Left lobe of liver (tissue), 2 donors: ENCODE measurements around the gene CPNE9. TPM values are rescaled to one million over a fixed set of nuclear protein-coding genes. Genes with fewer than 3 reads are reported as not detected.

Source experiments
- ATAC-seq: fragments of 200-7000 bp; cut with Tn5 transposase; one replicate; pipeline ENCODE4 v1.9.1; 2020; ENCODE audit warnings: mild to moderate bottlenecking, moderate library complexity
- DNase-seq: peaks from one replicate; pipeline ENCODE4 v3.0.0-alpha.2; 2020; ENCODE audit warnings: low spot score
- total RNA-seq: library from RNA; stranded (reverse); gene quantifications from one replicate; pipeline ENCODE4 v1.2.1, GENCODE V29; 2021
- donor health status: DM: no; HTN: no; CAD: no; lungs with moderate emphysema.
- donor health status: DM: no; HTN: yes; CAD: no.

CPNE9 gene, protein sequence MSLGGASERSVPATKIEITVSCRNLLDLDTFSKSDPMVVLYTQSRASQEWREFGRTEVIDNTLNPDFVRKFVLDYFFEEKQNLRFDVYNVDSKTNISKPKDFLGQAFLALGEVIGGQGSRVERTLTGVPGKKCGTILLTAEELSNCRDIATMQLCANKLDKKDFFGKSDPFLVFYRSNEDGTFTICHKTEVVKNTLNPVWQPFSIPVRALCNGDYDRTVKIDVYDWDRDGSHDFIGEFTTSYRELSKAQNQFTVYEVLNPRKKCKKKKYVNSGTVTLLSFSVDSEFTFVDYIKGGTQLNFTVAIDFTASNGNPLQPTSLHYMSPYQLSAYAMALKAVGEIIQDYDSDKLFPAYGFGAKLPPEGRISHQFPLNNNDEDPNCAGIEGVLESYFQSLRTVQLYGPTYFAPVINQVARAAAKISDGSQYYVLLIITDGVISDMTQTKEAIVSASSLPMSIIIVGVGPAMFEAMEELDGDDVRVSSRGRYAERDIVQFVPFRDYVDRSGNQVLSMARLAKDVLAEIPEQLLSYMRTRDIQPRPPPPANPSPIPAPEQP
- not detected for total RNA-seq

DNA sequence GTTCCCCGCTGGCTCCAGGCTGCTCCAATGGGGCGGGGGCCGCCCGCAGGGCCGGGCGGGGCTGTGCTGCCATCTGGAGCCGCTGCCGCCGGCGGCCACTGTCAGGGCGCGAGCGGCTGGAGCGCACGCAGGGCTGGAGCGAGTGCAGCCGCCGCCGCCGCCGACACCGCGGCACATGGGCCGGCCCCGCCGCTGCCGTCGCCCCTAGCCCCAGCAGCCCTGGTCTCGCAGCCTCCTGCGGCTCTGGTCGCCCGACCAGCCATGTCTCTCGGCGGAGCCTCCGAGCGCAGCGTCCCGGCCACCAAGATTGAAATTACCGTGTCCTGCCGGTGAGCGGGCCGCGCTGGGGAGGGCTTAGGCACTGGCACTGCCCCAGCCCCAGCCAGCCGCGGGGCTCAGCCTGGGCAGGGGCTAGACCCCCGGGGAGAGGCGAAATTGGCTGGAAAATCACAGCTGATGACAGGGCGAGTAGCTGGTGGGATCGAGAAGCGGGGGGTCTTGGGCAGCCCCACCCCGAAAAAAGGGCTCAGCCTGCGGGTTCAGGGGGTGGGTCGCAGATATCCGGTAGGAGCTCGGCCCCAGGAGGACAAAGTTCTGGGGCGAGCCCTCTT is at the start of gene CPNE9:
Gene CPNE9 (plus strand): TSS at position 98 of the 611 bp plus-strand sequence. CDS start 164 bp downstream, at position 262.
- peak; percentile 51 for ATAC-seq
- no peak for DNase-seq

DNA sequence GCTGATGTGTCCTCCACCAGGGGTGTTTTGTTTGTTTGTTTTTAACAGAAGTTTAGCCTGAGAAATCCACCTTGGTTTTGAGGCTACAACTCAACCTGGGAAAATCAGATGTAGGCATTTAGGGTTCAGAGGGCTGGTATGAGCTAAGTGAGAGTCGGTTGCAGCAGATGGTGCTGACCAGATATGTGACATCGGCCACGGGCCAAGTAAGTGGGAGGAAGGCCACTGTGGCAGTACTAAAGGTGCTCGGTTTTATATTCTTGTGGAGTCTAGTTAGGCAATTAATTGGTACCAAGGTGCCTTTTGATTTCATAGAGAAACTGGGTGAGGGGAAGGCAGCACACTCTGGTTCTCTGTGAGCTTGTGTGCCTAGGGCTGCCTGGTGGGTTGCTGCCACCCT is 43.8 kb upstream of the CPNE9 start:
- no peak for ATAC-seq
- no peak for DNase-seq

DNA sequence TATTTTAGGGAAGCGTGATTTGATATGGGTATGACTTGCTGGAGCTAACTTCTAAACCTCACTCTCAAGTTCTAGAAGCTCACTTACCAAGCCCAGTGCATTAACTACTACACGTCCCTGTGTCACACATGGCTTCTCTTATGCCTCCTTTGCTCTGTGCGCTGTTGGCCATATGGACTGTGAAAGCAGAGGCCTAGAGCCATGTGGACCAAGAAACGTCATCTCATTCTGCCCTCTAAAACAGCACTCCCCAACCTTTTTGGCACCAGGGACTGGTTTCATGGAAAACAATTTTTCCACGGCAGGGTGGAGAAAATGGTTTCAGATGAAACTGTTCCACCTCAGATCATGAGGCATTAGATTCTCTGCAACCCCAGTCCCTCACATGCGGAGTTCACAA is 42.7 kb upstream of the CPNE9 start:
- no peak for ATAC-seq

DNA sequence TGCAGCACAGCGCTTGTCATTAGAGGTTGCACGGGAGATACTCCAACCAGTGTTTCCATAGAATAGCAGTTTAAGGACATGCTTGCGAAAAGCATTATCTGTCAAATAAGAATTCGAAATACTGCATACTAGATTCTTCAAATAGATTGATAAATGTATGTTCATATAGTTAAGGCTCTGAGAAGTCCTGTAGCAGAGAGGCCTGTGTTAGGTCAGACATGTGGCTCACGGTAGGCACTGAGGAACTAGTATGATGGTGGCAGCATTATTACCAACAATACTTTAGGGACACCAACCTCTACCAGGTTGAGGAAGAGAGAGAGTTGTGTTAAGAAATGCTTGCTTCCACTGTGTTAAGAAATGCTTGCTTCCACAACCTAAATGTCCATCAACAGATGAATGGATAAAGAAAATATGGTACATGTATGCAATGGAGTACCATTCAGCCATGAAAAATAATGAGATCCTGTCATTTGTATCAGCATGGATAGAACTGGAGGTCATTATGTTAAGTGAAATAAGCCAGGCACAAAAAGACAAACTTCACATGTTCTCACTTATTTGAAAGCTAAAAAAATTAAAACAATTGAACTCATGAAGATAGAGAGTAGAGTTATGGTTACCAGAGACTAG is 39.4 kb upstream of the CPNE9 start:
- ATAC-seq = no peak
- DNase-seq = no peak

More for the DNA sequence above, 42.7 kb upstream of the CPNE9 start:
- no peak for DNase-seq

DNA sequence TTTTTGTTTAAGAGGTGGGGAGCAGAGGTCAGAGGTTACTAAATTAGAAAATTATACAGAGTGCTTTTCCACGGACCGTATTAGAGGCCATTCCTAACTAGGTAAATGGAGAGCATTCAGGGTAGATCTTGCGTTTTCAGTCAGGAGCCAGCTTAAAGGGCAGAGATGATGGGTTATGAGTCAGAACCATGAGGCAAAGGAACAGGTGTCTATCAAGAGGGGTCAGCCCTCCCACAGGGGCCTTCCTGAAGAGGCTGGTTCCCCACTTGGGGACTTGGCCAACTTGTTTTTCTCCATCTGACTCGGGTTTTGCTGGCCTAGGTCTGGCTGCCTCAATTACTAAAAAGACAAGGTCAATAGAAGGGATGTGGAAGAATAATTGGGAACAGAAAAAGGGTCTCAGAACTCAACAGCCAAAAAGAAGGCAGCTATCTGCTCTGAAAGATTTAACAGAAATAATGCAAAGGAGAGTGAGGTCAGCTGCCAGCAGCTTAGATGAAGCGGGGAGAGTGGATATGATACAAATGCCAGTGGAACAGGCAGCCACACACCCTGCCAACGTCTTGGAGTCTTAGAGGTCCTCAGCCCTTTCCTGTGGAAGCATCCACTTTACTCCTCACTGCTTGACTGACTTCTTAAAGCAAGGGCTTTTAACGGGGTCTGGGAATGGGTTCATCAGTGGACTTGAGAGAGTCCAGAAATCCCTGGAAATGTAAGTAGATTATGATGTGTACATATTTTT is 36.8 kb upstream of the CPNE9 start:
- no peak for DNase-seq
- ATAC-seq = no peak

DNA sequence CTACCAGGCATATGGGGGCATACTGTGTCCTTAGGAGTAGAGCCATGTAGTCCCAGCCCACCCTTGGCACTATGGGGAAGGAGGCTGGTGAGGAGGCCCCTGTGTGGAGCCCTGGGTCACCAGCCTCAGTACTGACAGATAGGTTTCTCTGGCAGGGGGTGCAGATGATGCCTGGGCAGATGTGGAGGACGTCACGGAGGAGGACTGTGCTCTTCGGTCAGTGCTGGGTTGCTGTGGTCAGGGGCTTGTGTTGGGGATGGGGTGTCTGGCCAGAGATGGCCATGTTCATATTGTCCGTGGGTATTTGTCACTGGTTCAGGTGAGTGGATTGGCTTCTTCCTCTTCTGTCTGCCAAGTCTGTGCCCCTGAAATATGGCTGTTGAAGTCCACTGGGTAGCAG is 34.4 kb upstream of the CPNE9 start:
- no peak for DNase-seq
- ATAC-seq = no peak

DNA sequence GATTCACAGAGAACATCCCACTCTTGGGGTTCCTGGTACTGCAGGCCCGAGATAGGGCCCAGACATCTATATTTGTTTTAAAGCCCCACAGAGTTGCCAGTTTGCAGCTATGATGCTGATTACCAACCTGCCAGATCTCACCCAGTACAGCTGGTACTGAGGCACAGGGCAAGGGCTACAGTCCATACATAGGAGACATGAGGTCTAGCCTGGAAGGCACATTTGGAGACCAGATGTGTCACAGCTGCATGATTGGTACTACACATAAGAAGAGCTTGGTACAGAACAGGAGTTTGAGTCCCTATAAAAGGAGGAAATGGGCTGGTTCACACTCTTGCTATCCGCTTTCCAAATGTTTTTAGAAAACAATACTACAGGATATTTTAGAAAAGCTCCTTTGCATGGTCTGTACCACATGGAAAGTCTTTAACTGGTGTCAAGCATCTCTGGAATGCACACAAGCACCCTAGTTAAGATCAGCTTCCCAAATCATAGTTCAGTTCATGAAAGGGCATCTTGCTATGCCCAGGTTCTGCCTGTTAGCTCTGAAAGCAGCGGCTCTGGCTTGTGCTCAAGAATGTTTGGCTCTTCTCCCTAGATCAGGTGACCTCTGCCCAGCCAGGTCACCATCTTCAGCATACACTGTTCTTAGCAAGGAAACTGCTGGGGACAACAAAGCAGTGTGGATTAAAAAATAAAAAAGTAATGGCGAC is 33.8 kb upstream of the CPNE9 start:
- DNase-seq = peak; percentile 85
- ATAC-seq = peak; percentile 99

DNA sequence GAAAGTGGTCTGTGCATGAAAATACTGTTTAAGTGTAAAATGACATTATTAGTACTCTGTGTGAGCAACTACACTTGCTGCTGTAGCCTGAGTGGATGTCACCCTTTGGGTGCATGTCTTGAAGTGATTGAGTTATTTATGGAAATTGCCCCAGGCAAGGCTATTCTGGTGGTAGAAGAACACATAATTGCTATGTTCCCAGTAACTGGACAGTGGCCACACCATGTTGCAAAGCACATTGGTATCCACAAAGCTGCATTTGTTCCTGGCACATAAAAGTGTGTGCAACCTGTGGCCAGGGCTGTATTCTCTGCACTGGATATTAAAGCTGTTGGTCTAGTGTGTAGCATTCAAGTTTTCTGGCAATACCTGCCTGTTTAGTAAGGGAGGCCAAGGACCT is 30.6 kb upstream of the CPNE9 start:
- ATAC-seq (no peak), DNase-seq (no peak)

DNA sequence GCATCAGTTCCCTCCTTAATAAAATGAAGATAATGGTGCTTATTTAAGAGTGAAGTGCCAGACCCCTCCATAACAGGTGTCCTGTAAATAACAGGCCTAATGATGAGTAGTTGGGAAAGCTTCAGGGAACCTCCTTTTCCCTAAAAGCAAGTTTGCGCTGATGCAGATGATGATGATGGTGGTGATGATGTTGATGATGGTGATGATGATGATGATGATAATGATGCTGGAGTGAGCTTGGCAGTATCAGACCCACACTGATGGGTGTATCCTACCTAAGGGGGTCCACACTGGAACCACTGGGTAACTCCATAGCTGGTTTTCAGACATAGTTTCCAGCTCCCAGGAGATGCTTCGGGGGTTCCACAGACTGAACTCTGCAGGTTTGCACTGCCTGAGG is 29.9 kb upstream of the CPNE9 start:
- ATAC-seq (no peak), DNase-seq (no peak)

DNA sequence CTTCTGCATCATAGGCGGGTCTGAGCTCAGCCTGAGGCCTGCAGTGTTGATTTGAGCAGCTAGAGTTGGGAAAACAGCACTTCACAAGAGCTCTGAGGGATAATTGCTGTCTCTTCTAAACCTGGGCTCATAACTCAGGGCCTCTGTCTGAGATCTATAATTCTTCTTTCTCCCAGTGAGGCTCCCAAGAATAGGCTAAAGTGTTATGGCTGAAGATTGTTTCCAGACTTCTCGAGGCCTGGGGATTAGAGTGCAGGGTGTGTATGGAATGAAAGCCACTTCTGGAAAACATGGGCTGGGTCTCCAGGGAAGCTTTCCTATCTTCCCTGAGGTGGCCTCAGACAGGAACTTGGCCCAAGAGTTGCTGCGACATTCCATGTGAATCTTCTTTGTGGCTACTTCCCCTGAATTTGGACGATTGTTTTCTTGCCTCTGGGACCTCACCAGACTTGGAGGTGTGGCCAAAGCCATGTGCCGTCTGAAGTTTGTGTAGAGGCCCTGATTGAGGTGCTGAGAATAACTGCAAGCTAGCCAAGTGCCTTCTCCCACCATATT is 27.8 kb upstream of the CPNE9 start:
- DNase-seq (no peak), ATAC-seq (no peak)

DNA sequence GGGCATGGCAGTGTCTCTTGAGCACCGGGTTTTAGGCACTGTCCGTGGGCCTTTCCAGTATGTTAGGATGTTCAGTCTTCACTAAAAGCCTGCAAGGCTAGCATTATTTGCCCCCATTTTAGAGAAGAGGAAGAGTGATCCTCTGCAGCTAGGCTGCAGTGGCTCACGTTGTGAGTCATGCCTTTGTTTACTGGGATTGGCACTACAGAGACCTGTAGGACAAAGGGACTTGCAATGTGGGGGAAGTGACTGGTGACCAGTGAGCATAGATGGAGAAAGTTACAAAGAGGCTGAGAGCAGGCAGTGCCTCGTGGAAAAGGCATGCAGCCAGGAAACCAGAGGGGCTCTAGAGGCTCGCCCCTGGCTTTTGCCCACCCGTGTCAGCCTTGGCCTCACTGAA is 26.8 kb upstream of the CPNE9 start:
- DNase-seq (no peak), ATAC-seq (no peak)

DNA sequence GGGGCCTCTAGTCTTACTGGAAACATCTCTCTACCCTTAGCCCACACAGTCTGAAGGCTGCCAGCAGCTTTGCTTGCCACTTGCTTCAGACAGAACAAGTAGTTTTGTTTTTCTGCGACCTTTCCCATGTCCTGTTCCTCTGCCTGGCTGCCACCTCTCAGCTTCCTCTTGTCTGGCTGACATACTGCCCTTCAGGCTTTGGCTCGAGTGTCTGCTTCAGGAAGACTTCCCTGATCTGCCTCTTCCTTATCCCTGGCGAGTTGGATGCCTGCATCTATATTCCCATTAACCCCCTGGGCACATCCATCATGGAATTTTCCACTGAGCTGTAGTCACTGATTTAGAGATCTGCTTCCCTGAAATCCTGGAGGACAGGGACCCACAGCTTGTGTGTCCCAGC is 25.1 kb upstream of the CPNE9 start:
- DNase-seq = no peak
- ATAC-seq = no peak

DNA sequence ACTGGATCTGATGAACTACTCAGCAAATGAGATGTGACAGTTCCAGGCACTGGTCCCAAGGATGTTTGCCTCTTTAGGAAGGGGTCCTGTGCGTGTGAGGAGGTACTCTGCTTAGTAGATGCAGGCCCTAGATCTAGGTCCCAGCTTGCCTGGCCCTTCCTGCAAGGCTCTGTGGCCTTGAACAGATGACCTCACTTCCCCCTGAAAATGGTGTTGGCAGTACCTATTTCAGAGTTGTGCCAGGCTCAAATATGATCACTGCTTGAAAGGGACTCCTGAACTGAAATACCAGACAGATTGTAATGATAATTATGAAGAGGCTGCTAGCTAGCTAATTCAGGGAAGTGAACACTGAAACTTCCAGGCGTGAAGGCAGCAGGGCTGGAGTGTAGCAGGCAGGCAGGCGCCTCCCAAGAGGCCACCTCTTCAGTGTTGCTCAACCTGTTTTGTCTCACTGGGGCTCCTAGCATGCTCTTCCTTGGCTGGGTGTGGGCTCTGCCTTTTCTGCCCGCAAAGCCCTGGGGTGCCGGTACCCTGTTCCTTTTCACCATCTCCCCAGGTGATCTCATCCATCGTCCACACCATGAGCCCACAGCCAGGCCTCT is 24.1 kb upstream of the CPNE9 start:
- DNase-seq (no peak), ATAC-seq (no peak)

DNA sequence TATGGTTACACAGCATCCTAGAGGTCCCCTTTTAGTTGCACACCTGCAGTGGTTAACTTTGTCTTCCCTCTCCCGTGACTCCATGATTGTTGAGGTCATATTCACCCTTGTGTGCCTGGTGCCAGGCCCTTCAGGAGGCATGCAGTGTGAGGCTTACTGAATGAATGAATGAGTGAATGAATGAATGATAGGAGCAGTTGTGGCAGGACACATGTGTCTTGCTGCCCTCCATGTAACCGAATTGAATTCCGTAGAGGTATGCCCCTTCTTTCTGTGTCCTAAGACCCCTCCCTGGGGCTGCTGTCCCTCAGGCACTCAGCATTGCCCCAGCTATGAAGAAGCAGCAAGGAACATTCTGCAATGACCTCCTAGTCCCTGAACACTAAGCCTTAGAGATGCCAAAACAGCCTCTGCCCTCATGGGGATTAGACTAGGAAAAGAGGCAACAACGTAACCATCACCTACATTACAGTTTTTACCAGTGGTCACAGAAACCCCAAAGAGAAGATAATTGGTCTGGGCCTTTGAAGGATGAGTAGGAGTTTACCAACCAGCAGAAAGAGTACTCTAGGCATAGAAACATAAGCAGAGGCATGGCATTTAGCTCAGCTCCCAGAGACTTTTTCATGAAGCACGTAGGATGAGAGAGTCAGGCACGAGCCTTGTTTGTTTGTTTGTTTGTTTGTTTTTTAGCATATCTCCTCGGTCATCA is 22.5 kb upstream of the CPNE9 start:
- no peak for DNase-seq
- ATAC-seq = no peak

DNA sequence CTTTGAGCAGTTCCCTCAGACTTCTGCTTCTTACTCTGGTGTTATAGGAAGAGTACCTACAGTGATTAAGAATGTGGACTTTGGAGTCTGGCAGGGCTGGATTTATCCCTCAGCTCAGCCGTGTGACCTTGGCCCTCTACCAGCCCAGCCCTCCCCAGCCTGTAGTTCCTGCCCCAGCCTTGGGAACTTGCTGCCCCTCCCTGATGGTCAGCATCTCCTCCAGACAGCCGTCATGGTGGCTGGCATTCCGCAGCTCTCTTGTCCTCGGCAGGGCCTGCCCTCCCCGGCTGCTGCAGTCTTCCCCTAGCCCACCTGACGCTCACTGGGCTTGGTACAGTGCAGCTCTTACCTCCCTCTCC is 21.9 kb upstream of the CPNE9 start:
- DNase-seq (no peak), ATAC-seq (peak; percentile 83)

DNA sequence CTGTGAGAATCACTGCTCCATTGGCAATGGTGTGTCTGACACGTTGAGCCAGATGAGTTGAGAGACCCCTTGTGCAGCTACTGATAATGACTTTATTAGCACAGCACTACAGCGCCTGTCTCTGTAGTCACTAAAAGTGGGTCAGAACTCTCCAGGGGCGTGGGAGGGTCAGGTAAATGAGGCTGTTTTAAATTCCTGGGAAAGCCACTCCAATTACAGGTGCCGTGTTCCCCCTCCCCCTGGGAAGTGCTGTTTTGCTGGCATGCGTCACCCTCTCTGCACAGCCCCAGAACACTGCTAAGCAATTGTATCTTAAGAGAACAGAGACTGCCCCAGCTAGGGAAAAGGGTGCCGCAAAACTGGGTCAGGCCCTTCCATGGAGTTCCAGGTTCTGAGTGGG is 21.5 kb upstream of the CPNE9 start:
- no peak for ATAC-seq
- no peak for DNase-seq

DNA sequence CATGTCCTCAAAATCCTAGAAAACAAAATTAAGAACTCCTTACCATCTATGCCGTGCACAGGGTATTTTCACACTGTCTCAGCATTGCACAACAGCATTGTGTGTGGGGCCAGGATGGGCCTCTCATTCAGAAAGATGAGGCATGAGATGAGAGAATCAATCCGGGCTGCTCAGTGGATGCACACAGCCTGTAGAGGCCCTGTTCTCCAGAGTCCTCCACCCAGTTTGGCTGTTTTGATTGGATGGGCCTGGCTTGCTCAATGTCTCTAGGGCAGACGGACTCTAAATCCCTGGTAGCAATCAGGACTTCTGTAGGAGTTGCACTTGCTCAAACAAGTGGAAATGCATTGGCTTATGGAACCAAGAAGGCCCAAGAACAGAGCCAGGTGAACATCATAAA is 20.2 kb upstream of the CPNE9 start:
- no peak for ATAC-seq
- no peak for DNase-seq

DNA sequence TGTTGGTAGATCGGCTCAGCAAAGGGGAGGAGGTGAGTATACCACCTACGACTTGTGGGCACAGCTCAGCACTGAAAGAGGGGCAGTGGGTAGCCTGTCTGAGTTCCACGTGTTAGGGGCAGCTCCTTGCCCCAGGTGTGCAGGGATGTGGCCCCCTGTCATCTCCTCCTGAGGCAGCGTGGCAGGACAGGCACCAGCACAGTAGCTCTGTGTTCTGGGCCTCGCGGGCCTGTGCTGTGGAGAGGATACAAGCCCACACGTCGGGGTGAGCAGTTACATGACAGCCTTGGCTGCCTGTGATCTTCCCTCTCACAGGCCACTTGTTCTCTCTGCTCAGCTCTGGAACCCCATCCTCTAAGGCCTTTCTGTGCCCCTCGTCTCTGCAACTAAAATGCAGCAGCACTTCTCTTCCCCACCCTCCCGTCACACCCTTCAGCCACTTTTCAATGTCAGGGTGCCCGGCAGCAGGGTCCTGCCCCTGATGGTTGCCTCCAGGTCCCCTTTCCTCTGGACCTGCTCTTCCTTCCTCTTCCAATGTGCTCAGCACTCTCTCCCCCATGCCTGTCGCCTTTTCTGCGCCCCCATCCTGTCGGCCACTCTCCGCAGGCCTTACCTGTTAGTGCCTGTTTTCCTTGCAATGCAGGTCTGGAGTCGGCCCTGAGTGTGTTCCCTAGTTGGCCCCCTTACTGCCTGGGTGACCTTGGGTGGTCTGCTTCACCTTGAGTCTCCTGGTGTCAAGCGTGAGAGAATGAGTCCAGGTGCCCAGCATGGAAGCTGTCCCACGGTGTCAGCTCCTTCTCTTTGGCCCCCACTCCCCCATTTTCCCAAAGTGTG is 18.2 kb upstream of the CPNE9 start:
- no peak for ATAC-seq

More for the DNA sequence above, 18.2 kb upstream of the CPNE9 start:
- no peak for DNase-seq
